HT1080 (cell line): Measurements from ENCODE around the gene NDN. TPM values are rescaled to one million over a fixed set of nuclear protein-coding genes. Genes with fewer than 3 reads are reported as not detected.

Source experiments
- DNase-seq: peaks from one replicate; pipeline ENCODE4 v3.0.0-alpha.2; 2015; ENCODE audit warnings: low read depth
- total RNA-seq: library from RNA; depleted of rRNA; stranded (reverse); fragments of >200 nt; shearing (Covaris generic); gene quantifications from 2 replicates; pipeline ENCODE4 v1.2.3, GENCODE V29; 2014; rRNA removed

Gene NDN
- total RNA-seq, 1 experiment from 2014 or later = 4.0 TPM

DNA sequence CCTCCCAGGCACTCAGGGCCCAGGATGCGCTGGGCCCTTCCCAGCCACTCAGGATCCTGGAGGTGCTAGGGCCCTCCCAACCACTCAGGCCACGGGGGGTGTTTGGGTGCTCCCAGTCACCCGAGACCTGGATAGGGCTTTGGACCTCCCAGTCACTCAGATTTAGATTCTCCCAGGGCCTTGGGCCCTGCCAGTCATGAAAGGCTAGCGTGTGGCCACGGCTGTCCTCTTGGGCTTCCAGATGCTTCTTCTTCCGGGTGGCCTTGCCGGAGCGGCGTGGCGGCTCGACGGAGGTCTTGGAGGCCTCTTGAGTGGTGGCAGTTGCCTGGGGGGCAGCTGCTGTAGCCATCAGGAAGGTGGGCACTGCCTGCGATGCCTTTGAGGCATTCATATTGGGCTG, 42.3 kb downstream of the NDN start:
- no peak for DNase-seq

GRCh38 chr15:23642413-23643044, 44.6 kb downstream of the NDN start:
- DNase-seq = peak; percentile 61

Other genes with a start within 250 kb of the NDN start
- gene GOLGA6L2, start 240.1 kb downstream of the NDN start, total RNA-seq = not detected in 2 replicates
- 14.5 and 14.6 TPM in 2 replicates for gene MKRN3, start 121.6 kb downstream of the NDN start, total RNA-seq
- not detected in 2 replicates for gene MAGEL2, start 39.4 kb downstream of the NDN start, total RNA-seq